Smooth muscle cell (in vitro differentiated cells): ENCODE measurements around the gene SMPD2. TPM values are rescaled to one million over a fixed set of nuclear protein-coding genes. Genes with fewer than 3 reads are reported as not detected.

Experiments
- DNase-seq: peaks from one replicate; lab custom pipeline; 2025; ENCODE audit not compliant: unreplicated experiment; lab: John Stamatoyannopoulos, UW
- H2AFZ ChIP-seq: fragments of 200-600 bp; sonication (generic); 2 replicates; pipeline ENCODE4 v1.6.0; 2016; ENCODE audit warnings: antibody characterized with exemption, low read depth, mild to moderate bottlenecking
- H3F3A ChIP-seq: fragments of 200-600 bp; sonication (generic); 2 replicates; pipeline ENCODE4 v1.6.0; 2017; ENCODE audit warnings: antibody characterized with exemption, low read depth
- H3K27ac ChIP-seq: fragments of 200-600 bp; sonication (generic); 2 replicates; pipeline ENCODE4 v1.5.1; 2016; ENCODE audit warnings: low read depth, mild to moderate bottlenecking
- H3K27me3 ChIP-seq: fragments of 200-600 bp; sonication (generic); 2 replicates; pipeline ENCODE4 v1.6.1; 2016; ENCODE audit warnings: low read depth, mild to moderate bottlenecking
- H3K36me3 ChIP-seq: fragments of 200-600 bp; sonication (generic); 2 replicates; pipeline ENCODE4 v1.5.1; 2016; ENCODE audit warnings: low read depth
- H3K4me1 ChIP-seq: fragments of 200-600 bp; sonication (generic); 2 replicates; pipeline ENCODE4 v1.5.1; 2016; ENCODE audit warnings: low read depth
- H3K4me2 ChIP-seq: fragments of 200-600 bp; sonication (generic); 2 replicates; pipeline ENCODE4 v1.6.0; 2016; ENCODE audit warnings: mild to moderate bottlenecking
- H3K4me3 ChIP-seq: fragments of 200-600 bp; sonication (generic); 2 replicates; pipeline ENCODE4 v1.5.1; 2016; ENCODE audit warnings: mild to moderate bottlenecking
- H3K79me2 ChIP-seq: fragments of 200-600 bp; sonication (generic); 2 replicates; pipeline ENCODE4 v1.6.0; 2016; ENCODE audit warnings: low read depth, mild to moderate bottlenecking
- H3K9ac ChIP-seq: fragments of 200-600 bp; sonication (generic); 2 replicates; pipeline ENCODE4 v1.6.0; 2016; ENCODE audit warnings: low read depth
- H3K9me3 ChIP-seq: fragments of 200-600 bp; sonication (generic); replicated peaks from 2 replicates; pipeline ENCODE4 v1.5.1; 2016; ENCODE audit warnings: low read depth
- H4K20me1 ChIP-seq: fragments of 200-600 bp; sonication (generic); 2 replicates; pipeline ENCODE4 v1.6.0; 2016; ENCODE audit warnings: low read depth
- WGBS: methylation state at CpG from one replicate; pipeline ENCODE4 v1.1.7; 2016; ENCODE audit warnings: low lambda C conversion rate; 5-methylcytosine and 5-hydroxymethylcytosine counted together
- polyA plus RNA-seq: library from polyadenylated mRNA; unstranded; fragments of >200 nt; fragmentation: Nextera tagmentation; extraction: Ambion mirVana; gene quantifications from 2 replicates; pipeline ENCODE4 v1.2.1, GENCODE V29; 2016
- total RNA-seq: library from RNA; depleted of rRNA; stranded (reverse); fragments of >200 nt; gene quantifications from 2 replicates; pipeline ENCODE4 v1.2.3, GENCODE V29; 2014
- TF ChIP-seq, protein P1 (sequence below): fragments of 200-600 bp; sonication (generic); IDR thresholded peaks from 2 replicates; pipeline ENCODE4 v1.5.1; 2017; ENCODE audit warnings: borderline replicate concordance, mild to moderate bottlenecking, antibody characterized with exemption; ENCODE audit not compliant: insufficient read depth, poor library complexity, severe bottlenecking

SMPD2 gene
- total and polyA plus RNA-seq, 2 experiments from 2014 or later, result 1.4 to 6.4 TPM

DNA sequence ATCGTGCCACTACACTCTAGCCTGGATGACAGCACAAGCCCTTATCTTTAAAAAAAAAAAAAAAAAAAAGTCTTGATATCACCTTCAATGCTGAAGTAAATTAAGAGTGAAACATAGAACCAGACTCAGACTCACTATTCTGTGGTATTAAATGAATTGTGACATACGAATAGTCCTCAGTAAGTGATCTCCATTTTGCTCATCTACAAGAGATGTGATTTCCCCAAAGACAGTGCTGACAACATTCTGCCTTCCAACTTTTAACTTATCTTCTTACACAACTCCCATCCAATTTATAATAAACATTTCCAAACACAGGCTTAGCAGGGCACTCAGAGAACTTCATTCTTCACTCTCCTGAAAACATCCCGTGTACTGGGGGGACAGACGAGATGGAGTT is 34.5 kb downstream of the SMPD2 start:
- H3K4me1 ChIP-seq, result peaks cover 15% of the 10 kb centered on the region
- no peaks in the 10 kb centered on the region for H3K36me3 ChIP-seq
- peaks cover 6% of the 10 kb centered on the region for H3K79me2 ChIP-seq
- no peak overlapping the region for H3K27ac ChIP-seq
- H3K9ac ChIP-seq, result no peak overlapping the region
- no peak overlapping the region for H3K4me3 ChIP-seq
- H2AFZ ChIP-seq, result no peak overlapping the region
- no peaks in the 10 kb centered on the region for H3K27me3 ChIP-seq
- 88% methylated on average over 4 of the region's 4 CpGs for WGBS
- TF ChIP-seq, protein P1, sequence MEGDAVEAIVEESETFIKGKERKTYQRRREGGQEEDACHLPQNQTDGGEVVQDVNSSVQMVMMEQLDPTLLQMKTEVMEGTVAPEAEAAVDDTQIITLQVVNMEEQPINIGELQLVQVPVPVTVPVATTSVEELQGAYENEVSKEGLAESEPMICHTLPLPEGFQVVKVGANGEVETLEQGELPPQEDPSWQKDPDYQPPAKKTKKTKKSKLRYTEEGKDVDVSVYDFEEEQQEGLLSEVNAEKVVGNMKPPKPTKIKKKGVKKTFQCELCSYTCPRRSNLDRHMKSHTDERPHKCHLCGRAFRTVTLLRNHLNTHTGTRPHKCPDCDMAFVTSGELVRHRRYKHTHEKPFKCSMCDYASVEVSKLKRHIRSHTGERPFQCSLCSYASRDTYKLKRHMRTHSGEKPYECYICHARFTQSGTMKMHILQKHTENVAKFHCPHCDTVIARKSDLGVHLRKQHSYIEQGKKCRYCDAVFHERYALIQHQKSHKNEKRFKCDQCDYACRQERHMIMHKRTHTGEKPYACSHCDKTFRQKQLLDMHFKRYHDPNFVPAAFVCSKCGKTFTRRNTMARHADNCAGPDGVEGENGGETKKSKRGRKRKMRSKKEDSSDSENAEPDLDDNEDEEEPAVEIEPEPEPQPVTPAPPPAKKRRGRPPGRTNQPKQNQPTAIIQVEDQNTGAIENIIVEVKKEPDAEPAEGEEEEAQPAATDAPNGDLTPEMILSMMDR, result no peak
- H3K9me3 ChIP-seq, result no peaks in the 10 kb centered on the region
- no peaks in the 10 kb centered on the region for H3F3A ChIP-seq
- no peak overlapping the region for H3K4me2 ChIP-seq
- peaks cover 32% of the 10 kb centered on the region for H4K20me1 ChIP-seq
- no peak for DNase-seq

DNA sequence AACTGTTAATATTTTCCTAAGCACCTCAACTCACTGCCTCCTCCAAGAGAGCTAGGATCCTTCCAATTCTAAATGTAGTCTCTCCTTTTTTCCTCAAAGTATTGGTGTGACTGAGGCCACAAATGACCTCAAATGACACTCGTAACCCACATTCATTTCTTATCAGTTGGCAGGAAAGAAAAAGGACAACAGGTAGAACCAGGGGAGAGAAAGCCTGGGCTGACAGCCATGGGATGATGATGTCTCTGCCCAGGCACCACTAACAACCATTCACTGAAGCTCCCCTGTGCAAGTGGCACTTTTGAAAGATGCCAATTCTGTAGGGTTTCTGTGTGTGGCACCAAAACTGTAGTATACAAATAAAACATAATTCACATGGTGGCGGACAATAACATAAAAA is 35.1 kb downstream of the SMPD2 start:
- DNase-seq, result no peak
- Histone ChIP-seq H3K9ac (no peak overlapping the region), H3K9me3 (no peaks in the 10 kb centered on the region), H4K20me1 (peaks cover 35% of the 10 kb centered on the region), H3F3A (no peaks in the 10 kb centered on the region), H3K36me3 (no peaks in the 10 kb centered on the region), H3K4me1 (peaks cover 21% of the 10 kb centered on the region), H2AFZ (no peak overlapping the region), H3K79me2 (peaks cover 12% of the 10 kb centered on the region), H3K27me3 (no peaks in the 10 kb centered on the region), H3K4me2 (no peak overlapping the region), H3K27ac (no peak overlapping the region), H3K4me3 (no peak overlapping the region)
- WGBS, result 96% methylated on average over 2 of the region's 2 CpGs
- TF ChIP-seq, protein P1, result no peak

DNA sequence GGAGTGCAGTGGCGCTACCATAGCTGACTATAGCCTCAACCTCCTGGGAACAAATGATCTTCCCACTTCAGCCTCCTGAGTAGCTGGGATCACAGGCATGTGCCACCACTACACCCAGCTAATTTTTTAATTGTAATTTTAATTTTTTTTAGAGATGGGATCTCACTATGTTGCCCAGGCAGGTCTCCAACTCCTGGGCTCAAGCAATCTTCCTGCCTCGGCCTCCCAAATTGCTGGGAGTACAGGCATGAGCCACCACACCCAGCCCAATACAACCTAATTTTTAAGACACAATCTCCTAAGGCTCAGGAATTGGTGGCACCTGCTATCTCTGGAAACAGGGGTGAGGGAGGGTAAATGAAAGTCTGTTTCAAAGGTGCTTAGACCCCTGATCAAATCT is 36.7 kb downstream of the SMPD2 start:
- H3K4me1 ChIP-seq, result peaks cover 24% of the 10 kb centered on the region
- no peak overlapping the region for H3K4me3 ChIP-seq
- 98% methylated on average over 2 of the region's 2 CpGs for WGBS
- no peak overlapping the region for H3K9ac ChIP-seq
- no peaks in the 10 kb centered on the region for H3K36me3 ChIP-seq
- peaks cover 36% of the 10 kb centered on the region for H4K20me1 ChIP-seq
- H2AFZ ChIP-seq, result no peak overlapping the region
- no peaks in the 10 kb centered on the region for H3F3A ChIP-seq
- H3K27me3 ChIP-seq, result no peaks in the 10 kb centered on the region
- DNase-seq, result no peak
- TF ChIP-seq, protein P1, result no peak
- peak overlapping the region; percentile 76 for H3K27ac ChIP-seq
- peaks cover 17% of the 10 kb centered on the region for H3K79me2 ChIP-seq
- H3K4me2 ChIP-seq, result no peak overlapping the region
- no peaks in the 10 kb centered on the region for H3K9me3 ChIP-seq

DNA sequence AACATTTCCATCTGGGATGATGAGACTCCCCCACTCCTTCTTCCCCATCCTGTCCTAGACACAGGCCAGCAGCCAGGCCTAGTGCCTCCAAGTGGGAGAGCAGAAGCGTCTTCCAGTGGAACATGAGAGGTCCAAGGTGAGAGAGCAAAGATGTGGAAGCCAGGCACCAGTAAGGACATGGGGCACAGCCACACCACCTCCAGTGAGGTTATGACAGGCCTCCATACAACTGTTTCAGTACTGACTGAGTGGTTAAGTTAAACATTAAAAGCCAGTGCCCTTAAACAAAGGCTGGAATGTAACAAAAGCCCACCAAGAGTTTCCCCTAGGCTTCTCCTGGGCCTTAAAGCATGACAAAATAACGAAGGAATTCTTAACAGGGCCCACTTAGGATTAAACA is 37.2 kb downstream of the SMPD2 start:
- peaks cover 17% of the 10 kb centered on the region for H3K79me2 ChIP-seq
- H3K27me3 ChIP-seq, result no peaks in the 10 kb centered on the region
- peaks cover 36% of the 10 kb centered on the region for H4K20me1 ChIP-seq
- no peak overlapping the region for H3K9ac ChIP-seq
- H3K4me1 ChIP-seq, result peaks cover 24% of the 10 kb centered on the region
- peak overlapping the region; percentile 8 for H3K4me2 ChIP-seq
- DNase-seq, result no peak
- H3K4me3 ChIP-seq, result no peak overlapping the region
- WGBS, result 49% methylated on average over 2 of the region's 2 CpGs
- H3K27ac ChIP-seq, result peak overlapping the region; percentile 76
- TF ChIP-seq, protein P1, result no peak
- no peak overlapping the region for H2AFZ ChIP-seq
- no peaks in the 10 kb centered on the region for H3K9me3 ChIP-seq
- no peaks in the 10 kb centered on the region for H3F3A ChIP-seq
- H3K36me3 ChIP-seq, result no peaks in the 10 kb centered on the region
